Stimulated activated CD8-positive, alpha-beta memory T cell treated with anti-CD3 and anti-CD28 coated beads, Interleukin-12 subunit alpha, Interleukin-12 subunit beta, amount 100 ng/mL, for 1 hour (primary cell): ENCODE data around the gene DRGX.

ENCODE experiments used
- DNase-seq: peaks from one replicate; pipeline ENCODE4 v3.0.0-alpha.2; 2020; ENCODE audit warnings: low read depth

The DRGX gene

DNA sequence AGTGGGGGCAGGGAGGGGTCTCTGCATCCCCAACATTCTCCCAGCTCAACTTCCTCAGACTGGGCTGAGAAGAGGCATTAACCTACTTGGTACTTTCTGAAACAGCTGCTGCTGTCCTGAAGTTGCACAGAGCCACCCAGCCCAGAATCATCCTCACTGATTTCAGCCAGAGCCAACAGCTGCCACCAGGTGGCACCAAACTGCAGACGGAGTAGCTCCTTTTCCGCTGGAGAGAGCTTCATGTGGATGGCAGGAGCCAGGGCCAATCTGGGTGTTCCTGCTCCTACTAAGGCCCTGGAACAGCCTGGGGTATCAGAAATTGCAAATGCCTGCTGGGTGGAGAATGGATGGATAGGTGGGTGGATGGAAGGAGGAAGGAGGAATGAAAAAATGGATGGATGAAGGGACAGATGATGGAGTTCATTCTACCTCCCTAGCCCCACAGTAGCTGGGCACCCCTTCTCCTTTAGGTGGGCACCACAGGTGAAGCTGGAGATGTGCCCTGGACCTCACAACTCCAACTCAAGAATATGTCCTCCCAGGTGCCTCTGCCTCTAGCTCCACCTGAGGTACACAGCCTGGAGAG lies 11.8 kb upstream of the DRGX start:
- peak; percentile 54 for DNase-seq

DNA sequence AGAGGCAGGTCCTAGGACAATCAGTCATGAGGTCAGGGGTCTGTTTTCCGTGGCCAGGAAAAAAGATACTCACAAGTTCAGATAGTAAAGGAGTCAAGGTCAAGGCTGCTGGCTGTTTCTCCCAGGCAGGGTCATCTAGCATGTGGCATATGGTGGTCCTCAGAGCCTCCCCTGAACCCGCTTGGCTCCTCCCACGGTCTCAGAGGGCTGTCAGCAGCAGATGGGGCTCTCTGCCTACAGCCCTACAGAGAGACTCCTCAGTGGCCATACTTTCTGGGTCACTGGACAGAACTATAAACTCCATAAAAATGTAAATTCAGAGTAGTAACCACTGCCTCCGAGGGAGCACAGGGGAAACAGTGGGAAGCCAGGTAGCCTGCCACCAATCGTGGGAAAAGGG lies 11.3 kb upstream of the DRGX start:
- no peak for DNase-seq

DNA sequence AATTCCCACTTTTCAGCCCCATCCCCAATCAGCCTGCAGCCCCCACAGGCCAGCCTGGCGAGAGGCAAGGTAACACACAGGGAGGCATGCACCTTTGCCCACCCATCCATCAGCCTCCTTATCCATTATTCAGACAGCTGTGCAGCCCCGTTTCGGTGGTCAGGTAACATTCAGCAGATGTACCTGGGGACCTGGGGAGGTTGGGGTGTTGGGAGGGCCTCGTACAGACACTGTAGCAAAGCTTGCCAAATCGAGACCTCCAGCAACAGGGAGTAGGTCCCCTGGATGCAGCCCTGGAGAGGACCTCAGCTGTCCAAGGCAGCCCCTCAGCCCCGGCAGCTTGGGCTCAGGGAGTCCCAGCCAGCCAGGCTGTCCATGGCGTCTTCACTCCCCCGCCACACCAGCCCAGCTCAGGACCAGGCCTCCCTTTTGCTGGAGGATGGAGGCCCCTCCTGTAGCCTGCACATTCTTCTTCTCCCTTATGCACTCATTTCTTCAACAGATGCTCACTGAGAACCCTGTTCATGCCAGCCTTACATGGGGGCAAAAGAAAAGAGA lies 8.5 kb upstream of the DRGX start:
- no peak for DNase-seq

DNA sequence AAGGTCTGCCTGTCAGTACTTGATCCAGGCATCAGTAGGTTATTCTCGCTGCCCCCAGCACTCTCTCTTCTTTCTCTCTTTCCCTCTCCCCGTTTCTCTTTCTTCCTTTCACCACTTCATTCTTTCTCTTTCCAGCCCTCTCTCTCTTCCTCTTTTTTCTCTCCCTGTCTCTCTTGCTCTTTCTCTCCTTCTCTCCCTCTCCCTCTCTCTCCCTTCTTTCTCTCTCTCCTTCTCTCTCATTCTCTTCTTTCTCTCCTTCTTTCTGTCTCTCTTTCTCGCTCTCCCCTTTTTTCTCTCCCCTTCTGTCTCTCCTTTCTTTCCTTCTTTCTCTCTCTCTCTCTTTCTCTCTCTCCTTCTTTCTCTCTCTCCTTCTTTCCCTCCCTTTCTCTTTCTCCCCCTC lies 7.5 kb upstream of the DRGX start:
- DNase-seq, result no peak

DNA sequence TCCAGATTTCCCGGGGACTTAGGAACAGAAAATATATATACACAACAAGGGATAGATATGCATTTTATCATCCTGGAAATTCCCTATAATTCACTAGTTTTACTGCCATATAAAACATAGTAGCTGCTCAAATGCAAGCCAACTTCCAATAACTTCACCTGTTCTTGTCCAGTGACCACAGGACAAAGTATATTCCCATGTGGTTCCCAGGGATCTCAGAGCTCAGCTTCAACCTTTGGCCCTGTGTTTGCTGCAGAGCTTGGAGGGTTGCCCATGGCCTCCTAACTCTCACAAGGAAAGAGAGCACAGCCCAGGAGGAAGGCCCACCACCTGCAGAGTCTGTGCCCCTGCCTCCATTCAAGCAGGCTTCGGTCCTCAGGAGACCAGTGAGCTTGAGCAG lies 4.5 kb upstream of the DRGX start:
- DNase-seq, result no peak

DNA sequence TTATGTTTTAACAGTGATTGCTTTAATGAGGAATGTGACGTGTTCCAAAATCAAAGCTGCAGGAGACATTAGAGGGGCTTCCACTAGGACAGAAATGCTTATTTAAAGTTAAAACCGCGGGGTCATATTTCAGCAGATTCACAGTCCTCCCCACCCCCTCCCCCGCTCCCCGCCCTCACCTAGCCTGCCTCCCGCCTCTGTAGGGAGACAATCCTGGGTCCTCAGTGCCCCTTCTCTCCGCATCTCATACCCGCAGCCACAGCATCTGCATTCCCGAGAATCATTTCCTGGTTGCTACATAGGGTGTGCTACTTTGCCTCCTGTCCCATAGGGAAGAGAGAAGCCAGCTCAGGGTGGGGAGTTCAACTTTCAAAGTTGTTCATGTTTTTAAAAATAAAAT lies 3.1 kb upstream of the DRGX start:
- no peak for DNase-seq

DNA sequence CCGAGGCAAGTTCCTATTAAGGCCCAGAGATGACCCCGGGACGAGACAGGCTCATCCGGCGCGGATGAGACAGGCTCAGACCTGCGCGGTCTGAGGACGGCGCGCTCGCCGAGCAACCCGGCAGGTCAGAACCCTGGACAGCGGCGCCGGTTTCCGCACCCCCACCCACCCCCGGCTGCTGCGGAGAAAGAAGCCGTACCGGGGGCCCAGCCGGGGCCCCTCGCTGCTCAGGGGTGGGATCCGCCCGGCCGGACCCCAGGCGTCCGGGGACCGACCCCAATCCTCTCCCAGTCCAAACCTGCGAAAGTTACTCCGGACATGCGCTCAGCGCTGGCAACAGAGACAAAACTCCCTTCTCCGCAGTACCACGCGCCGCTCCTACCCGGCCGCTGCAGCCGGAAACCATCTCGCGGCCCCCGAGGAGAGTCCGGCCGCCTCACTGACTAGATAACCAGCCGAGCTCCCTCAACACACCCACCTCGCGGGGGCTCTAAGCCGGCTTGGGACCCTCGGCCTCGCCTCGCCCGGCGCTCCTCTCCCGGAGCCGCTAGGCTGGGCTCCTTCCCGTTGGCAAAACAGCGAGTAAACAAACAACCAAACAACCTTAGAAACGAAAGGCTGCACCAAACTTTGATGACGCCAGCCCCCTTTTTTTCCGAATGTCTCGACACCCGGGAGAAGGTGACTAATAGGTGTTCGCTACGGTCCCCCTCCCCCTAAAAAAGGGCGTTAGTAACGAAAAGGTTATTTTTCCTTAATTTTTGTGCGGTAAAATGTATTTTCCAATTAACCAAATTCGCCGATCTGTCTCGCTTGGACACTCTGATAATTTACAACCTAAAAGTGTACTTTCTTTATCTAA lies 2.3 kb upstream of the DRGX start:
- DNase-seq, result peak; percentile 18

DNA sequence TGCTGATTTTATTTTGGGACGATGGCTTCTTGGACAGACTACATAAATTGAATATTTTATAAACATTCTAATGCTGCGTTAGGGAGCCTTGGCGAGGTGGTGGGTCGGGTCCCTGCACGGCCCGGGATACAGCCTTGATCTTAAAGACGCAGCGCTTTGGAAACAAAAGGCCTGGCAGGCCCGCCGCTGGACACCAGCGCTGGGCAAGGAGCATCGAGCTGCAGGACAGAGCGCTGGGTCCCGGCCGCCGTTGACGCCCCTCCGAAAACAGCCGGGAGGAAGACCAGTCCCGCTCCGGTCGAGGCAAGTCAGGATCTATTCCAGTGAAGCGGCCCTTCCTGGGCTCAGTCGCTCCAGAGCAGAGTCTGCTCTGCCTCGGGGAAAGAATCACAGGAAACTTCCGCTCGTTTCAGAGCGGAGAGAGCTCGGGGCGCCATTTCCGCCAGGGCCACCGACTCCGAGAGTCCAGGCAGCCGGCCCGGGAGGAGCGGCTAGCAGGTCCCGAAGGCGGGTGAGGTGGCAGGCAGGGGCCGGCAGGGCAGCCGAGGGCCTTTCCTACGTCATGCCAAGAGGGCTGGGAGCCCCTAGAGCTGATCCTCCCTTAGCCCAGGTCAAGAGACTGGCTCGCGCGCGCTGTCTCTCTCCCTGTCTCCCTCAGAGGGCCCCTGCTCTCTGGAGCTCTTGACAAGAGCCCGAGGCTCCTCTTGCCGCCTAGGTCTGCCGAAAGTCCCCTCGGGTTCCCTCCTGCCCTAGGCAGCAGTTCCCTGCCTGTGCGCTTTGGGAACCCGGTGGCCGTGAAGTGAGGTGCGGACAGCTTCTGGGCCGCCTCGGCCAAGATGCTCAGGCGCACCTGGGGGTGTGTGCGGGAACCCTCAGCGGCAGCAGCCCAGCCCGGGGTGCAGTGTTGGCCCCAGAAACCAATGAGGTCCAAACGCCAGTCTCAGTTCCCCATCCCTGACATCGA lies 1.4 kb upstream of the DRGX start:
- DNase-seq, result no peak

DNA sequence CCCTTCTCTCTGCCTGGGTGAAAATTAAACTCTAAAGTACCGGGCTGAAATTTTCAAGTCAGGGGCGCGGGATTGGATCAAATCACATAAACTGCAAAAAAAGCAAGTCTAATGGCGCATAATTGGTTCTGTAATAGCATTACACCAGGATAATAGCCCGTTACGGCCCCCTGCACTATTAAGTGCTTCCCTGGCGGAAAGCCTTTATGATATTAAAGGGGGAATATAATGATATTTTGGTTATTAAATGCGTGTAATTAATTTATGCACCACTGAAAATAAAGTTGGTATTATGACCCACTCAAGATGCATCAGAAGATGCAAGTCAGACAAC lies 744 bp upstream of the DRGX start:
- DNase-seq, result no peak

DNA sequence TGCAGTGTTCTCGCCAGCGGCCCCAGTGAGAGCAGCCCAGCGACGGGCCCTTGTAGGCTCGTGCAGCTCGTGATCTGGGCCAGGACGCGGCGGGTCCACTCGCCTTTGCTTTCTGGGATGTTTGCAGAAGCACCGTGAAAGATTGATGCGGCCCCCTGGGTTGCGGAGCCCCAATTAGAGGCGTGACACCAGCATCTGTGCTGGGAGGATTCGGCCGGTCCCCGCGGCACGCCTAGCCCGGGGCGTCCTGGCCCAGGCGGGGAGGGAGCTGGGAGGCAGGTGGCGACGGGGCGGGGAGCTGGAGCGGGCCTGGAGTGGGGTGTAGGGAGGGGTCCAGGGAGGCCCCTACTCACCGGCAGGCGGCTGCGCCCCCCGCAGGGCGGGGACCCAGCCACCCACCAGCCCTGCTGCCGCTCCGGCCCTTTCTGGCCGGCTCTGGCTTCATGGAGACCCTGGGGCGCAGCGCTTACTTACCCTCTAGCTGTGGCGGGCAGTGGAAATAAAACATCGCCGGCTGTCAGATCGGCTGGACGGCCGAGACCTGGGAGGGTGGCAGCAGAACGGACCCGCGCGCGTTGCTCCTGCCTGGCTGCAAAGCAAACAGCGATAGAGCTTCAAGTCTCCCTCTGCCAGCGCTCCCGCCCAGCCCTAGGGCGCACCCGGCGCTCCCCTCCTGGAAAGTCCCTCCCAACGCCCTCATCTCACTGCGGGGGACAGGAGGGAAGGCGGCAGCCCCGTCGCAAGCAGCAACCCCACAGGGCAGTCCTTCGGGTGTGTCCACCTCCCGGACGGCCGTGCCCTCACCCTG lies 752 bp downstream of the DRGX start:
- no peak for DNase-seq

DNA sequence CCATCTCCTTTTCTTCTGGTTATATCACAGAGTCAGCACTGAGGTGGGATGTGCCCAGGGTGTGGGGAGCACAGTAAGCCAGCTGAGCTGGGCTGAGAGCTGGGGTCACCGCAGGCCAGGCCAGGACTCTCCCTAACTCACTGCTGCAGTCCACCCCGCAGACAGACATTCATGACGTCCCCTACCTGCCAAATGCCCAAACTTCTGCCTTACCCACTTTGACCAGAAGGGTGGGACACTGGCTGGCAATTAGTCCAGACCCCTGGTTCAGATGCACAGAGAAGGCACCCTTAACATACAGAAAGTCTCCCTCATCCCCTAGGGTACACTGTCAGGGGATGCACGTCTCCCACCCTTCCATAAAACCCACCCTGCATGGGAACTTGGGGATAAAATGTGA lies 2.1 kb downstream of the DRGX start:
- DNase-seq, result no peak

DNA sequence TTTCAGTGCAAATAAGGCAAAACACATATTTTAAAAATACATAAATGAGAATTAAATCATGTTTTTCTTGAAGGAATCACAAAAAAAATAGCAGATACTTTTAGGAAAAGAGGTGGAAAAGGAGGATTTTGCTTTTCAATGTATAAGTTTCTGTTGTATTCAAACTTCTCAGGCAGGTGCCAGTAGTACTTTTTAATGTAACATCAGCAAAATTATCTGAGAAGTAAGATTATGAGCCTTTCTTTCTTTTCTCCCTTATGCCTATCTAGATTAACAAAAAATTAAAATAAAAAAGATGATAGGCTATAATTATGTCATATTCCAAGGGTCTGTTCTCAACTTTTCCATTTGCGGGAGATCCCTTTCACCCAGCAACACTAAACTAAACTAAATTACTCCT lies 2.6 kb downstream of the DRGX start:
- DNase-seq, result no peak

DNA sequence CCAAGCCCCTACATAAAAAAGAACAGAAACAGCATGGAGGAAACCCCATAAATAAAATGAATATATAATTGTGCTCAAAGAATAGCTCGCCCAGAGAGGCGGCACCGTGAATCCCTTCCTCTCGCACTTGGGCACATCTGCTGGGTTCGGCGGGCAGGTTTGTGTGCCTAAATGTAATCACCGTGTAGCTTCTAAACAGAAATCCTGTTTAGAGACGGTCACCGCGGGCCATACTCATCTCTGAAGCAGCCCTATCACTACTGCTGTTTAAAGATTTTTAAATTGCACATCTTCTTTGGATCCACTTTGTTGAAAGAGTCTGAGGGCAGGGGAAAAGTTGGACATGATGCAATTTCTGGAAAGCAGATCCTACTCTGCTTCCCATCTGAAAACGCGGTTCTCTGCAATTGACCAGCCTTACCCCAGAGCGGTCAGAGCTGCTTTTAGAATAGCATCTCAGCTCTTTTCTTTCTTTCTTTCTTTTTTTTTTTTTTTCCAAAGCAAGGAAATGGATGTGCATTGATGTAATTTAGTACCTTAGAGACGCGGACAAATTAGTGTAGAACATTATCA lies 6.4 kb downstream of the DRGX start:
- DNase-seq, result no peak

DNA sequence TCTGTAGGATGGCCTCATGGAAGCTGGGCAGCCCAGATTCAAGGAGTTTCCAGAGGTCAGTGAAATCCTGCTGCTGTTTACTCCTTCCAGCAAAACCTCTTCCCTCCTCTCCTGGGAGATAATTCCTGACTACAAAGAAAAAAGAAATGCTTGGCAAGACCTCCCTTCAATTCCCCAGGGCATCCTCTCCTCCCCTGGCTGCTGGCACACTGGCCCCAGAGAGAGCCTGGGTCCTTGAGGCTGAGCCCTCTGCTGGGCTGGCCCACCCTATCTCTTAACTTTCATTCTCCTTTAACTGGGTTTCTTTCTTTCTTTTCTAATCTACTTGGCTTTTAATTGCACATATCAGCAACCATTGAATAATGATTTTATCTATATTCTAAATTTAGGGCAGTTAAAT lies 7.7 kb downstream of the DRGX start:
- no peak for DNase-seq

DNA sequence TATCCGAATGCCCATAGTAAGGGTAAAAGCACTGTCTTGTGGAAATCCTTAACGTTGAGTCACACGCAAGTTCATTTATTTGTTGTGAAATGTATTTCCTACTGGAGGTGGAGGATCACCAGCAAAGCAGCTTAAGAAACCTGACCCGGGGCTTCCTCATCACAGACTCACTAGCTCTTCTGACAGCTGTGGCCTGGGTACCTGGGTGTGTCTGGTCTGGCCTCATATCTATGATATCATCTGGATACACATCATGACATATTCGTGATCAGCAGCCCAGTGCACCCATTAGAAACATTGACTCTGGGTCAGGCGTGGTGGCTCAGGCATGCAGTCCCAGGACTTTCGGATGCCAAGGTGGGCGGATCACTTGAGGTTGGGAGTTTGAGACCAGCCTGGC lies 8.8 kb downstream of the DRGX start:
- no peak for DNase-seq

DNA sequence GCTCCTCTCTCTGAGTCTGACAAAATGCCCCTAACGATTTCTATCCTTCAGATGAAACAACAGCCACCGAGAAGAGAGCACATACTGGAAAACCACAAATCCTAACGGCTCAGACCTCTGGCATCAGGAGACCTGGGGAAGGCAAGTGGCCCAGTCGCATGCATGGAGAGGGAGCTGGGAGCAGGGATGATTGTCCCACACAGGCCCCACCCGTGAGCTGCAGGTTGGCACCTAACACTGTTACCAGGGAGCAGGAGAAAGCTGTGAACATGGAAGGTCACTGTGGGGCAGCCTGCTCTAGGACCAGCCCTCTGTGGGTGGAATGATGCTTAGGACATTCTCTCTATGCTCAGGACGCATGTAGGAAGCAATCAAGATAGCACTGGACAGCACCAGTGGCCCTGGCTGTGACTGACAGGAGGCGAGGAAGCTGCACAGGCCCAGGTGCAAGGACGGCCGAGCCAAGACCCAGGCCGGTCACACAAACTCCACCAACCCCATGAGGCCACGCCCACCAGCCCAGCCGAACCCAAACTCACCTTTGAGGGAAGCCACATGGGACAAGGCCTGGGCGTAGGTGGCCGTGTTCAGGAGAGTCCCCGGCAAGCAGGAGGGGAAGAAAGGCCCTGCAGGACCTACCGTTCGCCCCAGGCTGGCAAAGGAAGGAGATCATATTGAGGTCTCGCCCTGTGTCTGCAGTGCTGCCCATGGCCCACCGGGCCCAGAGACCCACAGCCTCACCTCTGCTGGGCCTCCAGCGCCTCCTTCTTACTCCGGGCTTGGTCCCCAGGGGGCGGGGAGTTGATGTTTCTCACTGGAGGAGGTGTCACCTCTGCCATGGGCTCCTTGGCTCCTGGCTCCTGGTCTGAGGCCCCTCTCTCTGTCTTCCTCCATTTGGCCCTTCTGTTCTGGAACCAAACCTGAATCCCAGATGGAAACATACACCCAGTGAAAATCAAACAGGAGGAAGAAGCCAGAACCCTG lies 9.7 kb downstream of the DRGX start:
- DNase-seq, result no peak

DNA sequence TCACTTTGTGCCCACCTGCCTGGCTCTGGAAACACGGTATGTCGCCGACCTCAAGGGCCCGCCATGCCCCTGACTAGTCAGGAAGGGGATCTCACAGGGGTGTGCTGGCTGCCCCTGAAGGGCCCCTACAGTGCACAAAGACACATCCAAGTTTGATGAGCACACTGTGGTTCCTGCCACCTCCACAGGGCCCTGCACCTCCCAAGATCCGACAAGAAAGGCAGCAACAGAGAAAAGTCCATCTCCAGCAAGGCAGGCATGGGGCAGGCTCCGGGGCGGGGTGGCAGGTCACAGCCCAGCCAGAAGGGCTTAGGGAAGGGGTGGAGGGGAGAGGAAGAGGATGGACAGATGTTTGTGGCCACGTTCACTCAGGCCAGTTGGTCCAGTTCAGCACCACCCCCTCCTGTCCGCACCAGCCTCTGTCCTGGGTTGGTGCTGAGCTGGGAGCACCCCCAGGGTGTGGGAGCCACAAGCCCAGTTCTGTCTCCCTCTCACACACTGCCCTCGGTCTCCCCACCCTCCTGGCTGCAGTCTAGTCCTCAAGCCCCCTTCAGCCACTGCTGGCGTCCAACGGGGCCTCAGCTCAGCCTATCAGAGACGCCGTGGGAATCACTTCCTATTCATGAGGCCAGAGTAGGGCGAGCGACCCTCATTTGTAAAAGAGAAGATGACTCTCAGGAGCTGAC lies 11.5 kb downstream of the DRGX start:
- no peak for DNase-seq

DNA sequence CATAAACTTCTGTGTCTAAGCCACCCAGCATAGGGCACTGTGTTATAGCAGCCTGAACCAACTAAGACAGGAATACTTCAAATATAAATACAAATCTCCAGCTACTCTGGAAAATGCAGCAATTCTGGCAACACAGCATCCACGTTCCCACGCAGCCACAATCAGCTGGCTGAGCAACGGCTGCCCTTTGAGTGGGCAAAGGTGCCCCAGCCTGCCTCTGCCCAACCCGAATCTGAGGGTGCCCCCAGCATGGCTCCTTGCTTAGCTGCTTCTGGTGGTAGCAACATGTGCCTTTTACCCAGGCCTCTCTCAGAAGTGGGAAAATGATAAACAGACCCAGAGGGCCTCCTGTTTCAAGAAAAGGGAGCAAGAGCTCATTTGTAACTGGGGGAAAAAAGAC lies 12.0 kb downstream of the DRGX start:
- no peak for DNase-seq

DNA sequence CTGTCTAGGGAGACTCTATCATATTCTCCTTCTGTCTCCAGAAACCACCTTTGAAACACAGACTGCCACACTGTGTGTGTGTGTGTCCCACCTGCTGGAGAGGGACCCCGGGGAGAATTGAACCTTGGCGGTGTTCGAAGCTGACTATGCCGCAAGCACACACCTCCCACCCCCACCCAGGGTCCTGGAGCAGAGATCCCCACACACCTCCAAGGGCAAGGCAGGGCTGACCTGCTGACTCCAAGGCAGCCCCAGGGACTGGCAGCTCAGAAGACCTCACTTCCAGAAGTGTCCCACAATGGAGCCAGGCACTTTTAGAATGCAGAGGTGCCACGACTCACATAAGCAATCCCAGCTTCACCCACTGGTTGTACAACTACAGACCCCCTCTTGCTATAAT lies 13.1 kb downstream of the DRGX start:
- no peak for DNase-seq

DNA sequence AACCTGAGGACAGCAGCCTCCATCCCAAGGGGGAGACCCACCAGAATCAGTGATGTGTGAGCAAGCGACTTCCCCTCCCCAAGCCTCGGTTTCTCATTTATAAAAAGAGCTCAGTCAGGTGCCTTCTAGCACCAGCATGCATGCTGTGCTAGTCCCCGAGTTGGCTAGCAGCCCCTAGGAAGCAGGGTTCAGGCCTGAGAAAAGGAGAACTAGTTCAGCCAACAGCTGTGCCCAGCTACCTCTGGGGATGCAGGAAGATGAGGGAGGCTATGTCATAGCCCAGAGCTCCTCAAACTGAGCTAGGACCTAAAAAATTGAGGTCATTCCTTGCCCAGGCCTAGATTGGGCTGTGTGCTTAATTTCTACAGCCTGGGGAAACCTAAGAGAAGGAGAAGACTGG lies 13.7 kb downstream of the DRGX start:
- no peak for DNase-seq
